ENCODE results near the gene RFTN1.

GRCh38 chr3:16335333-16335732 is 178.2 kb downstream of the RFTN1 start:
- no peak for TF ChIP-seq POLR2A (IDR thresholded peaks at IDR 0.05)
- no peak for TF ChIP-seq EP300 (IDR thresholded peaks at IDR 0.05)
- no peak for TF ChIP-seq CTCF (IDR thresholded peaks at IDR 0.05)
- TF ChIP-seq POLR2AphosphoS5 (IDR thresholded peaks at IDR 0.05) = no peak

Data from sigmoid colon (tissue), 4 donors.